GM19438 (cell line): Measurements from ENCODE around the gene CLINT1.
"Not testable (repeated sequence)": the region's sequence is repeated elsewhere in the genome, so short reads cannot be mapped to it uniquely, and the experiment has no call there.

ENCODE experiments used
- ATAC-seq: cut with Tn5 transposase; IDR thresholded peaks from one replicate; pipeline ENCODE4 v1.9.1; 2021; ENCODE audit warnings: low read depth; ENCODE audit not compliant: unreplicated experiment

CLINT1 gene

GRCh38 chr5:157858527-157859226 lies at the start of gene CLINT1:
Gene CLINT1, minus strand, starts transcription at chr5:157859145. Its CDS starts 175 bp downstream, at chr5:157858970.
- ATAC-seq = peak; percentile 37

GRCh38 chr5:157908459-157908858 lies 49.5 kb upstream of the CLINT1 start:
- ATAC-seq = no peak

- no peak for ATAC-seq
These were observed 48.5 kb upstream of the CLINT1 start for GRCh38 chr5:157907479-157907878.

- ATAC-seq = no peak
These were observed 44.1 kb upstream of the CLINT1 start for GRCh38 chr5:157903117-157903450.

- no peak for ATAC-seq
These were observed 43.6 kb upstream of the CLINT1 start for GRCh38 chr5:157902449-157903116.

- ATAC-seq = peak; percentile 90
These were observed 41.7 kb upstream of the CLINT1 start for GRCh38 chr5:157900644-157901043.

GRCh38 chr5:157893611-157894010 lies 34.7 kb upstream of the CLINT1 start:
- ATAC-seq = no peak

GRCh38 chr5:157892974-157893373 lies 34.0 kb upstream of the CLINT1 start:
- no peak for ATAC-seq

GRCh38 chr5:157890836-157891597 lies 32.1 kb upstream of the CLINT1 start:
- no peak for ATAC-seq

GRCh38 chr5:157888814-157889532 lies 30.0 kb upstream of the CLINT1 start:
- no peak for ATAC-seq

- no peak for ATAC-seq
These were observed 27.9 kb upstream of the CLINT1 start for GRCh38 chr5:157886796-157887380.

GRCh38 chr5:157885051-157885450 lies 26.1 kb upstream of the CLINT1 start:
- ATAC-seq = not testable (repeated sequence)

- ATAC-seq = not testable (repeated sequence)
These were observed 22.6 kb upstream of the CLINT1 start for GRCh38 chr5:157881498-157881897.

- ATAC-seq = no peak
These were observed 18.9 kb upstream of the CLINT1 start for GRCh38 chr5:157877821-157878220.

GRCh38 chr5:157874861-157875260 lies 15.9 kb upstream of the CLINT1 start:
- no peak for ATAC-seq

GRCh38 chr5:157870837-157871834 lies 12.2 kb upstream of the CLINT1 start:
- no peak for ATAC-seq

GRCh38 chr5:157867751-157868387 lies 8.9 kb upstream of the CLINT1 start:
- no peak for ATAC-seq

- ATAC-seq = no peak
These were observed 7.6 kb upstream of the CLINT1 start for GRCh38 chr5:157866536-157866935.

GRCh38 chr5:157865781-157866180 lies 6.8 kb upstream of the CLINT1 start:
- no peak for ATAC-seq
